Cardiac ventricle fibroblast (primary cell): ENCODE data around the gene ACOT6. TPM values are rescaled to one million over a fixed set of nuclear protein-coding genes. Genes with fewer than 3 reads are reported as not detected.

Experiments used
- total RNA-seq: library from RNA; depleted of rRNA; stranded (reverse); fragments of >200 nt; gene quantifications from 2 replicates; pipeline ENCODE4 v1.2.3, GENCODE V29; 2015

Gene ACOT6, protein sequence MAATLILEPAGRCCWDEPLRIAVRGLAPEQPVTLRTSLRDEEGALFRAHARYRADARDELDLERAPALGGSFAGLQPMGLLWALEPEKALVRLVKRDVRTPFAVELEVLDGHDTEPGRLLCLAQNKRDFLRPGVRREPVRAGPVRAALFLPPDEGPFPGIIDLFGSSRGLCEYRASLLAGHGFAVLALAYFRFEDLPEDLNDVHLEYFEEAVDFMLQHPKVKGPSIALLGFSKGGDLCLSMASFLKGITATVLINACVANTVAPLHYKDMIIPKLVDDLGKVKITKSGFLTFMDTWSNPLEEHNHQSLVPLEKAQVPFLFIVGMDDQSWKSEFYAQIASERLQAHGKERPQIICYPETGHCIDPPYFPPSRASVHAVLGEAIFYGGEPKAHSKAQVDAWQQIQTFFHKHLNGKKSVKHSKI
- not detected in 2 replicates for total RNA-seq

DNA sequence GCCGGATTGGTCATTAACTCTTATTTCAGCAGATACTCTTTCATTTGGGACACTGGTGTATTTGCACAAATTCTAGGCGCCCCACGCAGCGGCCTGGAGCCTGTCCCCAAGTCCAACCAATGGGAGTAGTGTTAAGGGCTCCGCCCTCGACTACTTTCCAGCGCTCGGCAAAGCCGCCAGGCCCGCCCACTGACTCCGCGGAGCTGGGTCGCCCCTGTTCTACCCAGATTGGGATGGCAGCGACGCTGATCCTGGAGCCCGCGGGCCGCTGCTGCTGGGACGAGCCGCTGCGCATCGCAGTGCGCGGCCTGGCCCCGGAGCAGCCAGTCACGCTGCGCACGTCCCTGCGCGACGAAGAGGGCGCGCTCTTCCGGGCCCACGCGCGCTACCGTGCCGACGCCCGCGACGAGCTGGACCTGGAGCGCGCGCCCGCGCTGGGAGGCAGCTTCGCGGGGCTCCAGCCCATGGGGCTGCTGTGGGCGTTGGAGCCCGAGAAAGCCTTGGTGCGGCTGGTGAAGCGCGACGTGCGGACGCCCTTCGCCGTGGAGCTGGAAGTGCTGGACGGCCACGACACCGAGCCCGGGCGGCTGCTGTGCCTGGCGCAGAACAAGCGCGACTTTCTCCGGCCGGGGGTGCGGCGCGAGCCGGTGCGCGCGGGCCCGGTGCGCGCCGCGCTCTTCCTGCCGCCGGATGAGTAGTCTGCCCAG, at the start of gene ACOT6:
ACOT6 (plus strand) TSS at position 179 of the 707 bp plus-strand sequence; CDS start at position 234, 55 bp downstream.

DNA sequence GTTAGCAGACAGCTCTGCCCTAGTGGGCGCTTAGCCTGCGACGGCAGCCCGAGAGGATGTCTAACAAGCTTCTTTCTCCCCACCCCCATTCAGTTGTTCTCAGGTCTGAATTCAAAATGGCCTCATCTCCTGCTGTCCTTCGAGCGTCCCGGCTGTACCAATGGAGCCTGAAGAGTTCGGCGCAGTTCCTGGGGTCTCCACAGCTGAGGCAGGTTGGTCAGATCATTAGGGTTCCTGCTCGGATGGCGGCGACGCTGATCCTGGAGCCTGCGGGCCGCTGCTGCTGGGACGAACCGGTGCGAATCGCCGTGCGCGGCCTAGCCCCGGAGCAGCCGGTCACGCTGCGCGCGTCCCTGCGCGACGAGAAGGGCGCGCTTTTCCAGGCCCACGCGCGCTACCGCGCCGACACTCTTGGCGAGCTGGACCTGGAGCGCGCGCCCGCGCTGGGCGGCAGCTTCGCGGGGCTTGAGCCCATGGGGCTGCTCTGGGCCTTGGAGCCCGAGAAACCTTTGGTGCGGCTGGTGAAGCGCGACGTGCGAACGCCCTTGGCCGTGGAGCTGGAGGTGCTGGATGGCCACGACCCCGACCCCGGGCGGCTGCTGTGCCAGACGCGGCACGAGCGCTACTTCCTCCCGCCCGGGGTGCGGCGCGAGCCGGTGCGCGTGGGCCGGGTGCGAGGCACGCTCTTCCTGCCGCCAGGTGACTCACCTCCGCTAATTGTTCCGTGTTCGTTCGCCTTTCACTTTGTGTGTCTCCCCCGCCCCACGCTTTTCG, 42.9 kb upstream of the ACOT6 start, which contains the start of gene ACOT2:
ACOT2 (plus strand) TSS at position 29 of the 774 bp plus-strand sequence; CDS start at position 57, 28 bp downstream.

DNA sequence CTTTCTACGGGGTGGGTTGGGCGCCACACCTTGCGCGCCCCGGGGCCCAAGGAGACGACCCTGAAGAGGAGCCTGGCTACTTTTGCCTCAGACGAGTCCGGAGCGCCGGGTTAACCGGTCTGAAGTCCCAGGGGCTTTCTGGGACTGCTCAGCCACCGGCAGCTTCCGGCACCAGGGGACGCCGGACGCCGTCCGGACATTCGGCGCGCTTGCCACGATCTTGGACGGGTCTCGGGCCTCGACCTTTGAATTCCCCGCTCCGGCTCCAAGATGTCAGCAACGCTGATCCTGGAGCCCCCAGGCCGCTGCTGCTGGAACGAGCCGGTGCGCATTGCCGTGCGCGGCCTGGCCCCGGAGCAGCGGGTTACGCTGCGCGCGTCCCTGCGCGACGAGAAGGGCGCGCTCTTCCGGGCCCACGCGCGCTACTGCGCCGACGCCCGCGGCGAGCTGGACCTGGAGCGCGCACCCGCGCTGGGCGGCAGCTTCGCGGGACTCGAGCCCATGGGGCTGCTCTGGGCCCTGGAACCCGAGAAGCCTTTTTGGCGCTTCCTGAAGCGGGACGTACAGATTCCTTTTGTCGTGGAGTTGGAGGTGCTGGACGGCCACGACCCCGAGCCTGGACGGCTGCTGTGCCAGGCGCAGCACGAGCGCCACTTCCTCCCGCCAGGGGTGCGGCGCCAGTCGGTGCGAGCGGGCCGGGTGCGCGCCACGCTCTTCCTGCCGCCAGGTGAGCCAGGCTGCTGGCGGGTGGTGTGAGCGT, 20.4 kb upstream of the ACOT6 start, which contains the start of gene ACOT4:
ACOT4 (plus strand) TSS at position 184 of the 760 bp plus-strand sequence; CDS start at position 271, 87 bp downstream.

DNA sequence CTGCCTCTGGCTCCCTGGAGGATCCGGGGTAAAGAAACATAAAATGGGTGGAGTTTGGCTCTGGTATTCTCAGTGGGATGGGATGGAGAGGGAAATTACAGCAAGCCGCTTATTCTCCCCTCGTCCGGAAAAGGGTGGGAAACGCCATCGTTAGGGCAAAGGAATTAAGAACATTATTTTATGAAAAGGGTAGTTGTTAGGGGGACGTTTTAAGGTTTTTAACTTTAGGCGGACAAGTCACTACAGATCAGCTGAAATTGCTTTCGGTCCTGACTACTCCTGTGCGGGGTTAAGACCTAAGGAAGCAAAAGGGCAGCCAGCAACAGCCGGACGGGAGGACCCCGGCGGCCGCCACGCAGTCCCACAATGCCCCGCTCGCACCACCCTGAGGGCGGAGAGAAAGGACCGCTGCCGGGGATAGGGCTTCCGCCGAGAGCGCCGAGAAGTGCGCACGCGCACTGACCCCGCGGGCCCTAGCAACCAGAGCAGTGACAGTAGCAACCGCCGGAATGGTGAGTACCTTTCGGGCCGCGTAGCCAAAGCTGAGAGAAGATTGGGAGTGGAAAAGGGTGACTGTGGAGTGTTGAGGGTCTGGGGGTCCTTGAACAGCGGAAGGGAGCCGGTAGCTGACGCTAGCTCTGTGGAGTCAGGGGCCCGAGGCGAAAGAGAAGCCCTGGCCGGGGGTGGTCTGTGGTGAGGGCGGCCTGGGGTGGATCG, 32.4 kb downstream of the ACOT6 start, which contains the start of gene DNAL1:
DNAL1 (plus strand) TSS at position 456 of the 717 bp plus-strand sequence; CDS start at position 510, 54 bp downstream.

Other genes with a start within 250 kb of the ACOT6 start
- 27.8 and 35.0 TPM in 2 replicates for gene NUMB, start 154.0 kb upstream of the ACOT6 start, total RNA-seq
- 19.7 and 21.1 TPM in 2 replicates for gene RIOX1, start 121.6 kb upstream of the ACOT6 start, total RNA-seq
- 2.3 and 5.1 TPM in 2 replicates for gene ACOT1, start 75.4 kb upstream of the ACOT6 start, total RNA-seq
- gene HEATR4, start 53.6 kb upstream of the ACOT6 start, total RNA-seq = 0.31 TPM in 1 of 2 replicates, not detected in the other
- 63.7 and 68.4 TPM in 2 replicates for gene ACOT2, start 43.3 kb upstream of the ACOT6 start, total RNA-seq
- gene ACOT4, start 20.6 kb upstream of the ACOT6 start, total RNA-seq = 0.69 and 0.73 TPM in 2 replicates
- gene DNAL1, start 32.5 kb downstream of the ACOT6 start, total RNA-seq = 2.2 and 5.1 TPM in 2 replicates
- 37.4 and 46.5 TPM in 2 replicates for gene PNMA1, start 101.9 kb downstream of the ACOT6 start, total RNA-seq
- gene PTGR2, start 239.3 kb downstream of the ACOT6 start, total RNA-seq = 4.9 and 10.3 TPM in 2 replicates